OCI-LY1 (cell line): Measurements from ENCODE around the gene MRGPRF.

Source experiments
- EZH2 ChIP-seq: fragments of 200-600 bp; sonication (generic), shearing (Covaris generic); IDR thresholded peaks from 2 replicates; pipeline ENCODE4 v1.8.0; 2017; ENCODE audit warnings: borderline replicate concordance, mixed run types, mild to moderate bottlenecking, antibody characterized with exemption, low read length, moderate library complexity, mixed read lengths
- TF ChIP-seq, protein P1 (sequence below): fragments of 200-600 bp; sonication (generic), shearing (Covaris generic); IDR thresholded peaks from 2 replicates; pipeline ENCODE4 v1.5.1; 2017; ENCODE audit warnings: mild to moderate bottlenecking, antibody characterized with exemption, low read length, moderate library complexity, mixed read lengths

DNA sequence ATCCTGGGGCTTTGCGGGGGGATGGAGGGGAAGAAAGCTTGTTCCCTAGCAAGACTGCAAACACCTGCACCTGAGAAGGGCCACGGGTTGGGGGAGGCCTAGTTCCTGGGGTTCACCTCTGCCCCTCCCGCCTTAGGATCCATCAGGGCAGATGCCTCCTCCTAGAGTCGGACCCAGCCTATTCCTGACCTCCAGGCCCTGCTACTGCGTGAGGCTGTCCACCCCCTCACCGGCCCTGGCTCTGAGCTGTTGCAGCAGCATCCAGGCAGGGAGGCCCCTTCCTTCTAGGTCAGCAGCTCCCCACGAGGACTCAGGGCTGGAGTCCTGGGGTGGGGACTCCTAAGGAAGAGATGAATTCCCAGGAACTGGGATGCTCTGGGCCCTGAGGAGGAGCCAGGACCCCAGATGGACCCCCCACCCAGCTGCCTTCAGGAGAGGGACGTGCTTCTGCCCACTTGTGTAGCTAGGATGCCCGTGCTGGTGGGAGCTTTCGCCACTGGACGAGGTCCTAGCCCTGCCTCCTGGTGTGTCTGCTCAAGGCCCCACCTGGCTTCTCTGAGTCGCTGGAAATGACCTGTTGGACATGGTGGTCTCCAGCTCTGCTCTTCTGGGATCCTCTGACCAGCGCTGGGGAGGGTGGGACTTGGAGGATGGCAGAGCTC, 10.3 kb downstream of the MRGPRF start:
- TF ChIP-seq, protein P1, sequence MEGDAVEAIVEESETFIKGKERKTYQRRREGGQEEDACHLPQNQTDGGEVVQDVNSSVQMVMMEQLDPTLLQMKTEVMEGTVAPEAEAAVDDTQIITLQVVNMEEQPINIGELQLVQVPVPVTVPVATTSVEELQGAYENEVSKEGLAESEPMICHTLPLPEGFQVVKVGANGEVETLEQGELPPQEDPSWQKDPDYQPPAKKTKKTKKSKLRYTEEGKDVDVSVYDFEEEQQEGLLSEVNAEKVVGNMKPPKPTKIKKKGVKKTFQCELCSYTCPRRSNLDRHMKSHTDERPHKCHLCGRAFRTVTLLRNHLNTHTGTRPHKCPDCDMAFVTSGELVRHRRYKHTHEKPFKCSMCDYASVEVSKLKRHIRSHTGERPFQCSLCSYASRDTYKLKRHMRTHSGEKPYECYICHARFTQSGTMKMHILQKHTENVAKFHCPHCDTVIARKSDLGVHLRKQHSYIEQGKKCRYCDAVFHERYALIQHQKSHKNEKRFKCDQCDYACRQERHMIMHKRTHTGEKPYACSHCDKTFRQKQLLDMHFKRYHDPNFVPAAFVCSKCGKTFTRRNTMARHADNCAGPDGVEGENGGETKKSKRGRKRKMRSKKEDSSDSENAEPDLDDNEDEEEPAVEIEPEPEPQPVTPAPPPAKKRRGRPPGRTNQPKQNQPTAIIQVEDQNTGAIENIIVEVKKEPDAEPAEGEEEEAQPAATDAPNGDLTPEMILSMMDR: no peak
- no peak for TF ChIP-seq EZH2
